HepG2 (cell line): ENCODE results near the gene FBXO11. TPM values are rescaled to one million over a fixed set of nuclear protein-coding genes. Genes with fewer than 3 reads are reported as not detected.

Experiments used
- ARNT2 ChIP-seq: sonication (generic); formaldehyde crosslinking; IDR thresholded peaks from 2 replicates; pipeline ENCODE4 v1.8.0; 2022; ENCODE audit warnings: mild to moderate bottlenecking, low read depth, missing genetic modification reagents, moderate library complexity
- FOXK2 ChIP-seq: fragments of 450-650 bp; IDR thresholded peaks from 2 replicates; pipeline ENCODE4 v1.6.1; 2016
- HDAC6 ChIP-seq: fragments of 200-600 bp; sonication (generic); IDR thresholded peaks from 2 replicates; pipeline ENCODE4 v1.7.0; 2017; ENCODE audit warnings: mild to moderate bottlenecking, antibody characterized with exemption, low read length, low read depth
- KMT2B ChIP-seq: IDR thresholded peaks from 2 replicates; pipeline ENCODE4 v1.6.1; 2016; ENCODE audit warnings: missing genetic modification reagents, missing compliant biosample characterization
- MXD4 ChIP-seq: IDR thresholded peaks from 2 replicates; pipeline ENCODE4 v1.6.1; 2016; ENCODE audit warnings: mild to moderate bottlenecking, missing biosample characterization, missing genetic modification reagents
- NAIF1 ChIP-seq: sonication (generic); formaldehyde crosslinking; IDR thresholded peaks from 2 replicates; pipeline ENCODE4 v1.5.0; 2020; ENCODE audit warnings: mild to moderate bottlenecking, missing genetic modification reagents, borderline replicate concordance
- NCOA5 ChIP-seq: sonication (generic); formaldehyde crosslinking; IDR thresholded peaks from 2 replicates; pipeline ENCODE4 v1.4.0; 2020; ENCODE audit warnings: missing genetic modification reagents
- NFIB ChIP-seq: sonication (generic); formaldehyde crosslinking; IDR thresholded peaks from 2 replicates; pipeline ENCODE4 v1.9.0; 2021; ENCODE audit warnings: missing genetic modification reagents, mild to moderate bottlenecking, borderline replicate concordance
- NR2F1 ChIP-seq, 2 experiments: fragments of 450-650 bp in 1 of 2; formaldehyde crosslinking in 1 of 2; IDR thresholded peaks; 2 replicates each; pipeline versions ENCODE4 v1.5.0 to v1.6.1; 2016 to 2020; ENCODE audit warnings: mild to moderate bottlenecking in 1 of 2, missing compliant biosample characterization in 1 of 2, missing genetic modification reagents in 1 of 2, moderate library complexity in 1 of 2
- PHF20 ChIP-seq: sonication (generic); formaldehyde crosslinking; IDR thresholded peaks from 2 replicates; pipeline ENCODE4 v1.5.0; 2020; ENCODE audit warnings: mild to moderate bottlenecking, missing genetic modification reagents
- PRPF4 ChIP-seq: fragments of 200-400 bp; formaldehyde crosslinking; IDR thresholded peaks from 2 replicates; pipeline ENCODE4 v1.6.1; 2016; ENCODE audit warnings: low read length, low read depth; ENCODE audit not compliant: poor library complexity, severe bottlenecking
- SMAD9 ChIP-seq: sonication (generic); formaldehyde crosslinking; IDR thresholded peaks from 2 replicates; pipeline ENCODE4 v1.5.1; 2020; ENCODE audit warnings: mild to moderate bottlenecking, missing genetic modification reagents
- SOX6 ChIP-seq, 2 experiments: fragments of 450-650 bp in 1 of 2; sonication (generic) in 1 of 2; formaldehyde crosslinking in 1 of 2; IDR thresholded peaks; 2 replicates each; pipeline versions ENCODE4 v1.4.0 to v1.6.1; 2017 to 2020; ENCODE audit warnings: antibody characterized with exemption in 1 of 2, mild to moderate bottlenecking in 1 of 2, missing genetic modification reagents in 1 of 2
- YEATS4 ChIP-seq: sonication (generic); formaldehyde crosslinking; IDR thresholded peaks from 2 replicates; pipeline ENCODE4 v1.4.0; 2020; ENCODE audit warnings: missing genetic modification reagents, borderline replicate concordance
- ZNF326 ChIP-seq: sonication (generic); formaldehyde crosslinking; IDR thresholded peaks from 2 replicates; pipeline ENCODE4 v1.4.0; 2020; ENCODE audit warnings: missing genetic modification reagents, borderline replicate concordance
- ZNF790 ChIP-seq: sonication (generic); formaldehyde crosslinking; IDR thresholded peaks from 2 replicates; pipeline ENCODE4 v1.8.0; 2022; ENCODE audit warnings: missing genetic modification reagents, mild to moderate bottlenecking, borderline replicate concordance
- ZSCAN9 ChIP-seq: IDR thresholded peaks from 2 replicates; pipeline ENCODE4 v1.6.1; 2016; ENCODE audit warnings: borderline replicate concordance
- polyA plus RNA-seq, 8 experiments: library from polyadenylated mRNA; depleted of rRNA in 3 of 8; stranded (reverse) in 7 of 8; unstranded in 1 of 8; fragments of >200 nt; fragmentation: Illumina TruSeq in 4 of 8; extraction: Trizol in 4 of 8; gene quantifications; 2 replicates each; pipeline versions ENCODE4 v1.2.1 to v1.2.3, GENCODE V29; 2011 to 2016; ENCODE audit warnings: low read depth in 4 of 8, missing spikeins in 1 of 8, mixed read lengths in 1 of 8; ENCODE audit not compliant: insufficient read depth in 1 of 8
- total RNA-seq, 5 experiments: library from RNA; depleted of rRNA; stranded (reverse); fragments of >200 nt; fragmentation: Illumina TruSeq; extraction: Trizol; gene quantifications; 2 replicates each; pipeline ENCODE4 v1.2.3, GENCODE V29; 2016; ENCODE audit warnings: low read depth in 1 of 5
- TF ChIP-seq, protein P1 (sequence below): sonication (generic); formaldehyde crosslinking; IDR thresholded peaks from 2 replicates; pipeline ENCODE4 v1.4.0; 2020; ENCODE audit warnings: missing genetic modification reagents, borderline replicate concordance
- TF ChIP-seq, protein P2 (sequence below): sonication (generic); formaldehyde crosslinking; IDR thresholded peaks from 2 replicates; pipeline ENCODE4 v1.4.0; 2020; ENCODE audit warnings: low read depth, mild to moderate bottlenecking, missing genetic modification reagents
- TF ChIP-seq, protein P3 (sequence below): sonication (generic); formaldehyde crosslinking; IDR thresholded peaks from 2 replicates; pipeline ENCODE4 v1.9.0; 2022; ENCODE audit warnings: low read depth, missing genetic modification reagents

FBXO11 gene
- total and polyA plus RNA-seq, 2 of the 13 experiments (the other 11 are each of a cell fraction or from before 2014, with no cell fraction given) = 27.9 to 47.6 TPM

- TF ChIP-seq, protein P1, sequence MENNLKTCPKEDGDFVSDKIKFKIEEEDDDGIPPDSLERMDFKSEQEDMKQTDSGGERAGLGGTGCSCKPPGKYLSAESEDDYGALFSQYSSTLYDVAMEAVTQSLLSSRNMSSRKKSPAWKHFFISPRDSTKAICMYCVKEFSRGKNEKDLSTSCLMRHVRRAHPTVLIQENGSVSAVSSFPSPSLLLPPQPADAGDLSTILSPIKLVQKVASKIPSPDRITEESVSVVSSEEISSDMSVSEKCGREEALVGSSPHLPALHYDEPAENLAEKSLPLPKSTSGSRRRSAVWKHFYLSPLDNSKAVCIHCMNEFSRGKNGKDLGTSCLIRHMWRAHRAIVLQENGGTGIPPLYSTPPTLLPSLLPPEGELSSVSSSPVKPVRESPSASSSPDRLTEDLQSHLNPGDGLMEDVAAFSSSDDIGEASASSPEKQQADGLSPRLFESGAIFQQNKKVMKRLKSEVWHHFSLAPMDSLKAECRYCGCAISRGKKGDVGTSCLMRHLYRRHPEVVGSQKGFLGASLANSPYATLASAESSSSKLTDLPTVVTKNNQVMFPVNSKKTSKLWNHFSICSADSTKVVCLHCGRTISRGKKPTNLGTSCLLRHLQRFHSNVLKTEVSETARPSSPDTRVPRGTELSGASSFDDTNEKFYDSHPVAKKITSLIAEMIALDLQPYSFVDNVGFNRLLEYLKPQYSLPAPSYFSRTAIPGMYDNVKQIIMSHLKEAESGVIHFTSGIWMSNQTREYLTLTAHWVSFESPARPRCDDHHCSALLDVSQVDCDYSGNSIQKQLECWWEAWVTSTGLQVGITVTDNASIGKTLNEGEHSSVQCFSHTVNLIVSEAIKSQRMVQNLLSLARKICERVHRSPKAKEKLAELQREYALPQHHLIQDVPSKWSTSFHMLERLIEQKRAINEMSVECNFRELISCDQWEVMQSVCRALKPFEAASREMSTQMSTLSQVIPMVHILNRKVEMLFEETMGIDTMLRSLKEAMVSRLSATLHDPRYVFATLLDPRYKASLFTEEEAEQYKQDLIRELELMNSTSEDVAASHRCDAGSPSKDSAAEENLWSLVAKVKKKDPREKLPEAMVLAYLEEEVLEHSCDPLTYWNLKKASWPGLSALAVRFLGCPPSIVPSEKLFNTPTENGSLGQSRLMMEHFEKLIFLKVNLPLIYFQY (CRISPR knock-in tag) = peak; percentile 77; the same call in 1 of the 2 replicates
- TF ChIP-seq, protein P2, sequence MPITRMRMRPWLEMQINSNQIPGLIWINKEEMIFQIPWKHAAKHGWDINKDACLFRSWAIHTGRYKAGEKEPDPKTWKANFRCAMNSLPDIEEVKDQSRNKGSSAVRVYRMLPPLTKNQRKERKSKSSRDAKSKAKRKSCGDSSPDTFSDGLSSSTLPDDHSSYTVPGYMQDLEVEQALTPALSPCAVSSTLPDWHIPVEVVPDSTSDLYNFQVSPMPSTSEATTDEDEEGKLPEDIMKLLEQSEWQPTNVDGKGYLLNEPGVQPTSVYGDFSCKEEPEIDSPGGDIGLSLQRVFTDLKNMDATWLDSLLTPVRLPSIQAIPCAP (CRISPR knock-in tag) = peak; percentile 80
- TF ChIP-seq SOX6 (IDR thresholded peaks at IDR 0.05) (no peak), SOX6 (CRISPR knock-in tag; IDR thresholded peaks at IDR 0.05) (peak; percentile 53), FOXK2 (no peak), NAIF1 (CRISPR knock-in tag) (peak; percentile 92; the same call in 1 of the 2 replicates), KMT2B (CRISPR knock-in tag) (peak; percentile 85), ZNF790 (CRISPR knock-in tag) (peak; percentile 94; the same call in 1 of the 2 replicates), NR2F1 (CRISPR knock-in tag; IDR thresholded peaks at IDR 0.05) (no peak; a peak in 1 of 4 replicates), ZNF326 (CRISPR knock-in tag) (no peak), ARNT2 (peak; percentile 99), HDAC6 (no peak), PRPF4 (no peak), ZSCAN9 (CRISPR knock-in tag) (no peak; the same call in none of the 2 replicates), NCOA5 (CRISPR knock-in tag) (no peak), SMAD9 (CRISPR knock-in tag) (peak; percentile 87), YEATS4 (peak; percentile 90), PHF20 (CRISPR knock-in tag) (peak; percentile 69), MXD4 (CRISPR knock-in tag) (0 out of 2 replicates have a peak, but pooled peaks have one; percentile 53), NFIB (CRISPR knock-in tag) (no peak)
- TF ChIP-seq, protein P3, sequence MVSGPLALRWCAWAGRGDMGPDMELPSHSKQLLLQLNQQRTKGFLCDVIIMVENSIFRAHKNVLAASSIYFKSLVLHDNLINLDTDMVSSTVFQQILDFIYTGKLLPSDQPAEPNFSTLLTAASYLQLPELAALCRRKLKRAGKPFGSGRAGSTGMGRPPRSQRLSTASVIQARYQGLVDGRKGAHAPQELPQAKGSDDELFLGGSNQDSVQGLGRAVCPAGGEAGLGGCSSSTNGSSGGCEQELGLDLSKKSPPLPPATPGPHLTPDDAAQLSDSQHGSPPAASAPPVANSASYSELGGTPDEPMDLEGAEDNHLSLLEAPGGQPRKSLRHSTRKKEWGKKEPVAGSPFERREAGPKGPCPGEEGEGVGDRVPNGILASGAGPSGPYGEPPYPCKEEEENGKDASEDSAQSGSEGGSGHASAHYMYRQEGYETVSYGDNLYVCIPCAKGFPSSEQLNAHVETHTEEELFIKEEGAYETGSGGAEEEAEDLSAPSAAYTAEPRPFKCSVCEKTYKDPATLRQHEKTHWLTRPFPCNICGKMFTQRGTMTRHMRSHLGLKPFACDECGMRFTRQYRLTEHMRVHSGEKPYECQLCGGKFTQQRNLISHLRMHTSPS (CRISPR knock-in tag) = 0 out of 2 replicates have a peak, but pooled peaks have one; percentile 37
Measured at GRCh38 chr2:47782671-47783485, 123.4 kb downstream of the FBXO11 start, which contains the start of gene MSH6 (continued).
